Neural cell (in vitro differentiated cells): ENCODE data around the gene CLDN4. TPM values are rescaled to one million over a fixed set of nuclear protein-coding genes. Genes with fewer than 3 reads are reported as not detected.

Experiments
- H2AFZ ChIP-seq: fragments of 200-600, 300-800 bp; sonication (generic), shearing (Covaris generic); 2 replicates; pipeline ENCODE4 v1.6.0; 2014; ENCODE audit warnings: low read depth, mild to moderate bottlenecking, antibody characterized with exemption, low read length, moderate library complexity
- H3F3A ChIP-seq: fragments of 200-600 bp; shearing (Covaris generic); 2 replicates; pipeline ENCODE4 v1.6.1; 2016; ENCODE audit warnings: mild to moderate bottlenecking, moderate library complexity, mixed read lengths, antibody characterized with exemption, low read length; ENCODE audit not compliant: insufficient read depth, poor library complexity, severe bottlenecking
- H3K27ac ChIP-seq: fragments of 200-600, 300-800 bp; sonication (generic), shearing (Covaris generic); 2 replicates; pipeline ENCODE4 v1.5.1; 2014; ENCODE audit warnings: mild to moderate bottlenecking, low read length, moderate library complexity
- H3K27me3 ChIP-seq: fragments of 300-800, 200-600 bp; sonication (generic), shearing (Covaris generic); 2 replicates; pipeline ENCODE4 v1.6.0; 2014; ENCODE audit warnings: mild to moderate bottlenecking, low read depth, low read length, moderate library complexity; ENCODE audit not compliant: insufficient read depth
- H3K36me3 ChIP-seq: fragments of 300-800, 200-600 bp; sonication (generic), shearing (Covaris generic); 2 replicates; pipeline ENCODE4 v1.5.1; 2014; ENCODE audit warnings: mild to moderate bottlenecking, antibody characterized with exemption, low read length, moderate library complexity; ENCODE audit not compliant: insufficient read depth
- H3K4me2 ChIP-seq: fragments of 300-800, 200-600 bp; sonication (generic), shearing (Covaris generic); 2 replicates; pipeline ENCODE4 v1.6.0; 2014; ENCODE audit warnings: mild to moderate bottlenecking, low read length
- H3K4me3 ChIP-seq: fragments of 300-800, 200-600 bp; sonication (generic), shearing (Covaris generic); 2 replicates; pipeline ENCODE4 v1.5.1; 2014; ENCODE audit warnings: mild to moderate bottlenecking, low read length, moderate library complexity
- H3K79me2 ChIP-seq: fragments of 200-600 bp; shearing (Covaris generic); replicated peaks from 2 replicates; pipeline ENCODE4 v1.6.0; 2014; ENCODE audit warnings: mild to moderate bottlenecking, low read length, moderate library complexity; ENCODE audit not compliant: insufficient read depth
- H3K9ac ChIP-seq: fragments of 300-800, 200-600 bp; sonication (generic), shearing (Covaris generic); 2 replicates; pipeline ENCODE4 v1.6.1; 2016; ENCODE audit warnings: mild to moderate bottlenecking, low read length, mixed read lengths
- H3K9me2 ChIP-seq: fragments of 200-600 bp; shearing (Covaris generic); 2 replicates; pipeline ENCODE4 v1.6.1; 2016; ENCODE audit warnings: mild to moderate bottlenecking, low read length, mixed read lengths; ENCODE audit not compliant: insufficient read depth
- H3K9me3 ChIP-seq: fragments of 200-600, 300-800 bp; sonication (generic), shearing (Covaris generic); 2 replicates; pipeline ENCODE4 v1.6.1; 2016; ENCODE audit warnings: mild to moderate bottlenecking, mixed run types, low read length, moderate library complexity, mixed read lengths
- H4K20me1 ChIP-seq: fragments of 200-600 bp; shearing (Covaris generic); 2 replicates; pipeline ENCODE4 v1.6.1; 2016; ENCODE audit warnings: mild to moderate bottlenecking, mixed run types; ENCODE audit not compliant: insufficient read depth
- EP300 ChIP-seq: fragments of 450-650 bp; conservative IDR thresholded peaks from 2 replicates; pipeline ENCODE4 v1.6.1; 2014; ENCODE audit warnings: antibody characterized with exemption, mild to moderate bottlenecking, moderate library complexity; ENCODE audit not compliant: poor library complexity, severe bottlenecking
- EZH2 ChIP-seq: fragments of 200-600, 300-800 bp; shearing (Covaris generic), sonication (generic); IDR thresholded peaks from 2 replicates; pipeline ENCODE4 v1.6.1; 2014; ENCODE audit warnings: antibody characterized with exemption, low read length, borderline replicate concordance, mild to moderate bottlenecking; ENCODE audit not compliant: insufficient read depth, poor library complexity, severe bottlenecking
- MXI1 ChIP-seq: fragments of 450-650 bp; conservative IDR thresholded peaks from 2 replicates; pipeline ENCODE4 v1.6.1; 2014; ENCODE audit warnings: antibody characterized with exemption, mild to moderate bottlenecking; ENCODE audit not compliant: poor library complexity, severe bottlenecking
- POLR2AphosphoS5 ChIP-seq: IDR thresholded peaks from 2 replicates; pipeline ENCODE4 v1.6.1; 2012
- RAD21 ChIP-seq: fragments of 450-650 bp; conservative IDR thresholded peaks from 2 replicates; pipeline ENCODE4 v1.6.1; 2014; ENCODE audit warnings: antibody characterized with exemption, mild to moderate bottlenecking, moderate library complexity
- REST ChIP-seq: IDR thresholded peaks from 2 replicates; pipeline ENCODE4 v1.6.1; 2012; ENCODE audit warnings: borderline replicate concordance
- SMC3 ChIP-seq: fragments of 450-650 bp; conservative IDR thresholded peaks from 2 replicates; pipeline ENCODE4 v1.6.1; 2014; ENCODE audit warnings: antibody characterized with exemption, mild to moderate bottlenecking, moderate library complexity; ENCODE audit not compliant: poor library complexity
- TAF1 ChIP-seq: IDR thresholded peaks from 2 replicates; pipeline ENCODE4 v1.6.1; 2012; ENCODE audit warnings: low read depth
- polyA plus RNA-seq: library from polyadenylated mRNA; depleted of rRNA; stranded (reverse); fragments of >200 nt; gene quantifications from 2 replicates; pipeline ENCODE4 v1.2.3, GENCODE V29; 2014
- TF ChIP-seq, protein P1 (sequence below): fragments of 450-650 bp; IDR thresholded peaks from 2 replicates; pipeline ENCODE4 v1.5.1; 2014; ENCODE audit warnings: antibody characterized with exemption, mild to moderate bottlenecking, moderate library complexity; ENCODE audit not compliant: poor library complexity, severe bottlenecking

The CLDN4 gene
- polyA plus RNA-seq, 1 donor from 2014 or later = 0.09 TPM

- Histone ChIP-seq H3K9me2 (no peaks in the 10 kb centered on the region), H2AFZ (no peak overlapping the region), H3K4me2 (no peak overlapping the region), H3K36me3 (no peaks in the 10 kb centered on the region), H4K20me1 (no peaks in the 10 kb centered on the region), H3K27me3 (no peaks in the 10 kb centered on the region), H3K4me3 (no peak overlapping the region), H3K79me2 (no peaks in the 10 kb centered on the region), H3K9me3 (no peaks in the 10 kb centered on the region), H3K27ac (no peak overlapping the region), H3K9ac (no peak overlapping the region), H3F3A (no peaks in the 10 kb centered on the region)
- no peak for TF ChIP-seq EZH2
- TF ChIP-seq REST = no peak
- no peak for TF ChIP-seq TAF1
- TF ChIP-seq MXI1 = no peak
- TF ChIP-seq POLR2AphosphoS5 = no peak
Measured at GRCh38 chr7:73876361-73876760, 45.6 kb downstream of the CLDN4 start.

DNA sequence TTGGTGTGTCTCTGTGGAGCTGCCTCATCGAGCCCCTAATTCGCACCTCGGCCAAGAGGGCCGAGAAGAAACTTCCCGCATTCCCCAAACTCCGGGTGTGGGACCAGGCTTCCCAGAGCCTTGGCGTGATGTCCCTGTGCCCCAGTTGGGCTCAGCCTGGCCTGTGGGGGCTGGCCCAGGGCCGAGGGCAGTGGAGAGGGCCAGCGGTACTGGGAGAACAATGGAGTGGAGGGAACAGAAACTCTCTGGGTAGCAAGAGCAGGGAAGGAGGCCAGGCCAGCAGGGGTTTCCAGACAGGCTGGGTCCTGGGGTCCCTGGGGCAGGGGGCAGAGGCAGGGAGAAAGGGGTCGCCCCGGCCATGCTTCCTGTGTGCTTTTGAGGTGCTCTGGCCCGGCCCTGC lies 46.2 kb downstream of the CLDN4 start:
- no peak overlapping the region for H3K4me3 ChIP-seq
- H3K79me2 ChIP-seq = no peaks in the 10 kb centered on the region
- H2AFZ ChIP-seq = no peak overlapping the region
- H4K20me1 ChIP-seq = no peaks in the 10 kb centered on the region
- no peaks in the 10 kb centered on the region for H3K9me3 ChIP-seq
- no peak overlapping the region for H3K27ac ChIP-seq
- no peaks in the 10 kb centered on the region for H3K36me3 ChIP-seq
- H3K27me3 ChIP-seq = no peaks in the 10 kb centered on the region
- H3K4me2 ChIP-seq = no peak overlapping the region
- no peaks in the 10 kb centered on the region for H3K9me2 ChIP-seq
- H3F3A ChIP-seq = no peaks in the 10 kb centered on the region
- no peak overlapping the region for H3K9ac ChIP-seq
- no peak for TF ChIP-seq MXI1
- TF ChIP-seq EZH2 = no peak
- TF ChIP-seq TAF1 = no peak
- TF ChIP-seq REST = no peak
- no peak for TF ChIP-seq POLR2AphosphoS5
- TF ChIP-seq SMC3 = no peak
- no peak for TF ChIP-seq RAD21
- TF ChIP-seq EP300 = no peak
- TF ChIP-seq, protein P1, sequence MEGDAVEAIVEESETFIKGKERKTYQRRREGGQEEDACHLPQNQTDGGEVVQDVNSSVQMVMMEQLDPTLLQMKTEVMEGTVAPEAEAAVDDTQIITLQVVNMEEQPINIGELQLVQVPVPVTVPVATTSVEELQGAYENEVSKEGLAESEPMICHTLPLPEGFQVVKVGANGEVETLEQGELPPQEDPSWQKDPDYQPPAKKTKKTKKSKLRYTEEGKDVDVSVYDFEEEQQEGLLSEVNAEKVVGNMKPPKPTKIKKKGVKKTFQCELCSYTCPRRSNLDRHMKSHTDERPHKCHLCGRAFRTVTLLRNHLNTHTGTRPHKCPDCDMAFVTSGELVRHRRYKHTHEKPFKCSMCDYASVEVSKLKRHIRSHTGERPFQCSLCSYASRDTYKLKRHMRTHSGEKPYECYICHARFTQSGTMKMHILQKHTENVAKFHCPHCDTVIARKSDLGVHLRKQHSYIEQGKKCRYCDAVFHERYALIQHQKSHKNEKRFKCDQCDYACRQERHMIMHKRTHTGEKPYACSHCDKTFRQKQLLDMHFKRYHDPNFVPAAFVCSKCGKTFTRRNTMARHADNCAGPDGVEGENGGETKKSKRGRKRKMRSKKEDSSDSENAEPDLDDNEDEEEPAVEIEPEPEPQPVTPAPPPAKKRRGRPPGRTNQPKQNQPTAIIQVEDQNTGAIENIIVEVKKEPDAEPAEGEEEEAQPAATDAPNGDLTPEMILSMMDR = no peak
